C4-2B (cell line): Measurements from ENCODE around the gene INAFM2.

ENCODE experiments used
- H3K27ac ChIP-seq: fragments of 450-650 bp; 2 replicates; pipeline ENCODE4 v1.5.1; 2017
- ZFX ChIP-seq: fragments of 450-650 bp; IDR thresholded peaks from 2 replicates; pipeline ENCODE4 v1.6.1; 2017
- TF ChIP-seq, protein P1 (sequence below): fragments of 450-650 bp; conservative IDR thresholded peaks from 2 replicates; pipeline ENCODE4 v1.5.1; 2017; ENCODE audit warnings: mild to moderate bottlenecking

Gene INAFM2

GRCh38 chr15:40301467-40302179 lies 21.9 kb upstream of the INAFM2 start:
- no peak overlapping the region for H3K27ac ChIP-seq
- TF ChIP-seq, protein P1, sequence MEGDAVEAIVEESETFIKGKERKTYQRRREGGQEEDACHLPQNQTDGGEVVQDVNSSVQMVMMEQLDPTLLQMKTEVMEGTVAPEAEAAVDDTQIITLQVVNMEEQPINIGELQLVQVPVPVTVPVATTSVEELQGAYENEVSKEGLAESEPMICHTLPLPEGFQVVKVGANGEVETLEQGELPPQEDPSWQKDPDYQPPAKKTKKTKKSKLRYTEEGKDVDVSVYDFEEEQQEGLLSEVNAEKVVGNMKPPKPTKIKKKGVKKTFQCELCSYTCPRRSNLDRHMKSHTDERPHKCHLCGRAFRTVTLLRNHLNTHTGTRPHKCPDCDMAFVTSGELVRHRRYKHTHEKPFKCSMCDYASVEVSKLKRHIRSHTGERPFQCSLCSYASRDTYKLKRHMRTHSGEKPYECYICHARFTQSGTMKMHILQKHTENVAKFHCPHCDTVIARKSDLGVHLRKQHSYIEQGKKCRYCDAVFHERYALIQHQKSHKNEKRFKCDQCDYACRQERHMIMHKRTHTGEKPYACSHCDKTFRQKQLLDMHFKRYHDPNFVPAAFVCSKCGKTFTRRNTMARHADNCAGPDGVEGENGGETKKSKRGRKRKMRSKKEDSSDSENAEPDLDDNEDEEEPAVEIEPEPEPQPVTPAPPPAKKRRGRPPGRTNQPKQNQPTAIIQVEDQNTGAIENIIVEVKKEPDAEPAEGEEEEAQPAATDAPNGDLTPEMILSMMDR: no peak
- no peak for TF ChIP-seq ZFX

DNA sequence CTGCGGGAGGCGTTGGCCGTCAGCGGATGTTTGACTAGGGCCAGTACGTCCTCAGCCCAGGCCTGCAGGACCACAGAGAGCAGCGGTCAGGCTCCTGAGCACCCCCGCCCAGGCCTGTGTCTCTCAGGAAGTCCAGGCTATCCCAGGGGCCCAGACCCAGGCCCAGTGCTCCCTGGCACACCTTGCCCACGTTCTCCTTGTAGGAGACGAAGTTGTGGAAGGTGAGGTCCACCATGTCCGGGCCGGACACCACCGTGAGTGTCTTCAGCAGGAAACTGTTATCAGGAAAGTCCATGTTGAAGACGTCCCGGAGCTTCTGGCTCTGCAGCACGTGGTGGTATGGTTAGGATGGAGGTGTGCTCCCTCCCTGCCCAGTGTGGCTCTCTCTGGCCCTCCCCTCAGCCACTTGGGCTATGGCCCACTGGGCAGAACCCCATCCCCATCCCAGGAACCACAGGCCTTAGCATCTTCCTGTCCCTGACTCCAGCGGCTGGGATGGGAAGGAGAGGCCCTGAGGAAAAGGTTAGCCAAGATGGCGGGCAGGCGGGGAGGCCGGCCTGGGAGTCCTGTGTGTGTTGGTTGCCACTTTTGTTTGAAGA lies 21.1 kb upstream of the INAFM2 start:
- no peak overlapping the region for H3K27ac ChIP-seq
- TF ChIP-seq ZFX: no peak
- TF ChIP-seq, protein P1: no peak

DNA sequence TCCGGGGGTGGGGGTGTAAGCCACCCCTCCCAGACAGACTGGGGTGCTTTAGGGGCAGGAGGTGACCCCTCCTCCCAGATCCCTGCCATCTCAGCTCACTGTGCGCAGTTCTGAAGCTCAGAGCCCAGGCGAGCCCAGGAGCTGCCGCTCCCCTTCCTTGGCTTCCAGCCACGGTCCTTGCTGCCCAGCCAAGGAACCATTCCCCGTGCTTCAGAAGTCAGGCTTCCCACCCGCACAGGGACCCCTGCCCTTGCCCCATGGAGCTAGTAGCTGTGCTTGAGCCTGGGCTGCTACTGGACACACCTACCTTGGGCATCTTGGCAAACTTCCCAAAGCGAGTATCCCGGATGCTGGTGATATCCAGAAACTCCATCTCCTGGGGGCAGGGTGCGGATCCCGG lies 20.5 kb upstream of the INAFM2 start:
- no peak overlapping the region for H3K27ac ChIP-seq
- TF ChIP-seq, protein P1: no peak
- no peak for TF ChIP-seq ZFX

DNA sequence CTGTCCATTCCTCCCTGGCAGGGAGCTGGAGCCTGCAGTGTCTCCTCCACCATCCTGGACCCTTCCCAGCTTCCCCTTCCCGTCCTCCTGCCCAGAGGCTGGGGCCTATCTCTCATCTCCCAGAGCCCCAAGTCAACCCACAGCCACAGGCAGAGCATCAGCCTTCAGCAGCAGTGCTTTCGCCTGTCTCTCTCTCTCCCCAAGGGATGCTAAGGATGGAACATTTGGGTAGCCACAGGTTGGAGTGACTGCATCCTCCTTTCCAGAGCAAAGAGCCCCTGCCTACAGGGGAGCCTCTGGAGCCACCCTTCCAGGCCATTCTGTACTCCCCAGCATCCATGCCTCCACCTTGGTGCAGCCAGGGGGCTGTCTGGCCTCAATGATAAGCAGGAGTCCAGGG lies 19.9 kb upstream of the INAFM2 start:
- TF ChIP-seq, protein P1: no peak
- TF ChIP-seq ZFX: no peak

DNA sequence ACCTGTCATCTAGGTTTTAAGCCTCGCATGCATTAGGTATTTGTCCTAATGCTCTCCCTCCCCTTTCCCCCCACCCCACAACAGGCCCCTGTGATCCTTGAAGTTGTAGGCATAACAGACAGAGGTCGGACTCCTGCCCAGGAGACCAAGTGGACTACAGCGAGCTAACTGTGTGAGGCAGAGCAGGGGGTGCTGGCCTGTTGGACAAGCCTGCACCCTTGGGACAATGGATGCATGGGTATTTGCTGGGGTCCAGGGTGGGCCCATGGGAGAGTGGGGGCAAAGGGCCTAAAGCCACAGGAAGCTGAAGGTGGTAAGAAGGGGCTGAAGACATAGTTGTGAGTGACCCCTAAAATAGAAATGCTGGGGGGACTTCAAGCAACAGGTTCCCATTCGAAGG lies 18.2 kb upstream of the INAFM2 start:
- no peak overlapping the region for H3K27ac ChIP-seq
- TF ChIP-seq, protein P1: no peak
- TF ChIP-seq ZFX: no peak

More for the DNA sequence above, 19.9 kb upstream of the INAFM2 start:
- no peak overlapping the region for H3K27ac ChIP-seq

DNA sequence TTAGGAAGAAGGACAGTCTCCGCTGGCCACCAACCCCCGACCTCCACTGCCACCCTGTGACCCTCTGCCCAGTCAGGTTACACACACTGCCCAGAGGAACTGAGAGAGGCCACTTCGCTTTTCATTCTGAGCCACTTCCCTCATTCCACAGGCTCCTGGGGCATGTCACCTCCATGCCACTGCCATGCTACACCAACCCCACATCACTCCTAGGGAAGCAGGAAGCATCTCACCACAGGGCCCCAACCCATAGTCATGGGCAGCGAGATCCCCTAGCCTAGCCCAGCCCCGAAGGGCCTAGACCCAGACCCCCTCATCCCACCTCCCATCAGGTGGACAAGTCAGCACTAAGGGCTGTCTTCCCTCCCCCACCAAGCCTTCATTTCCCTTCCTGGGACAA lies 17.1 kb upstream of the INAFM2 start:
- no peak overlapping the region for H3K27ac ChIP-seq
- TF ChIP-seq, protein P1: no peak
- no peak for TF ChIP-seq ZFX

- TF ChIP-seq, protein P1: no peak
- TF ChIP-seq ZFX: no peak
- H3K27ac ChIP-seq: no peak overlapping the region
Observed at GRCh38 chr15:40306908-40307307, 16.6 kb upstream of the INAFM2 start.
